ENCODE results near the gene PDZD7. TPM values are rescaled to one million over a fixed set of nuclear protein-coding genes. Genes with fewer than 3 reads are reported as not detected.
"Not testable (repeated sequence)": the region's sequence is repeated elsewhere in the genome, so short reads cannot be mapped to it uniquely, and the experiment has no call there.

The PDZD7 gene
- total RNA-seq, 1 donor from 2014 or later: 1.6 TPM

- Histone ChIP-seq H3K27ac (no peak overlapping the region), H3K4me3 (no peak overlapping the region), H3K9me3 (no peaks in the 10 kb centered on the region), H3K36me3 (peaks cover 57% of the 10 kb centered on the region), H3K27me3 (no peaks in the 10 kb centered on the region), H3K4me1 (peaks cover 8% of the 10 kb centered on the region)
- no peak for TF ChIP-seq CTCF (IDR thresholded peaks at IDR 0.05)
- ATAC-seq: no peak
- intact Hi-C loops (cut with DNase I): no loop called here
- DNase-seq: no peak
Measured at GRCh38 chr10:101035916-101036702, 5.2 kb upstream of the PDZD7 start.

- Histone ChIP-seq H3K27ac (no peak overlapping the region), H3K27me3 (no peaks in the 10 kb centered on the region), H3K9me3 (no peaks in the 10 kb centered on the region), H3K4me3 (no peak overlapping the region), H3K4me1 (peaks cover 13% of the 10 kb centered on the region), H3K36me3 (peaks cover 57% of the 10 kb centered on the region)
- no peak for ATAC-seq
- no peak for DNase-seq
- intact Hi-C loops (cut with DNase I): no loop called here
- TF ChIP-seq CTCF (IDR thresholded peaks at IDR 0.05): no peak
Measured at GRCh38 chr10:101035314-101035713, 4.4 kb upstream of the PDZD7 start.

GRCh38 chr10:101034404-101034803 lies 3.5 kb upstream of the PDZD7 start:
- H3K27ac ChIP-seq, DNase-seq, H3K9me3 ChIP-seq, H3K4me3 ChIP-seq, H3K27me3 ChIP-seq, ATAC-seq: not testable (repeated sequence)
- peaks cover 49% of the 10 kb centered on the region for H3K36me3 ChIP-seq
- H3K4me1 ChIP-seq: peaks cover 13% of the 10 kb centered on the region
- intact Hi-C loops (cut with DNase I): loop anchor here (5.0 kb wide), 1 partner anchor 33 kb away; no protein-coding TSS in a partner anchor

GRCh38 chr10:101033276-101033675 lies 2.3 kb upstream of the PDZD7 start:
- no peaks in the 10 kb centered on the region for H3K27me3 ChIP-seq
- peaks cover 13% of the 10 kb centered on the region for H3K4me1 ChIP-seq
- H3K9me3 ChIP-seq: no peaks in the 10 kb centered on the region
- ATAC-seq (no peak), DNase-seq (no peak)
- intact Hi-C loops (cut with DNase I): loop anchor here (5.0 kb wide), 1 partner anchor 34 kb away; no protein-coding TSS in a partner anchor
- H3K27ac ChIP-seq: peak overlapping the region; percentile 94
- H3K4me3 ChIP-seq: peak overlapping the region; percentile 89
- TF ChIP-seq CTCF (IDR thresholded peaks at IDR 0.05): no peak
- H3K36me3 ChIP-seq: peaks cover 38% of the 10 kb centered on the region

- Histone ChIP-seq H3K36me3 (peaks cover 33% of the 10 kb centered on the region), H3K4me1 (peaks cover 13% of the 10 kb centered on the region), H3K4me3 (peak overlapping the region; percentile 89), H3K27ac (peak overlapping the region; percentile 94), H3K27me3 (no peaks in the 10 kb centered on the region), H3K9me3 (no peaks in the 10 kb centered on the region)
- no peak for DNase-seq
- TF ChIP-seq CTCF (IDR thresholded peaks at IDR 0.05): no peak
- intact Hi-C loops (cut with DNase I): loop anchor here (5.0 kb wide), 1 partner anchor 35 kb away; no protein-coding TSS in a partner anchor
- ATAC-seq: peak; percentile 63
Measured at GRCh38 chr10:101032637-101033224, 1.8 kb upstream of the PDZD7 start.
